Adrenal gland (tissue), 12 donors: ENCODE results near the gene CAMTA1. TPM values are rescaled to one million over a fixed set of nuclear protein-coding genes. Genes with fewer than 3 reads are reported as not detected.

Experiments
- DNase-seq, 7 donors: peaks; one replicate each; pipeline ENCODE4 v3.0.0-alpha.2; 2019 to 2020
- H3K27ac ChIP-seq, 5 donors: fragments of 200-600 bp; sonication (generic) in 4 of 5; 1 replicate in 3 of 5; 2 replicates in 2 of 5; pipeline versions ENCODE4 v1.5.1 to v1.8.0; 2016 to 2020; ENCODE audit warnings: mild to moderate bottlenecking in 1 of 5
- H3K27me3 ChIP-seq: fragments of 200-600 bp; 2 replicates; pipeline ENCODE4 v1.8.0; 2021
- H3K36me3 ChIP-seq, 2 donors: fragments of 200-600 bp; replicated peaks in 1 of 2; 1 replicate in 1 of 2; 2 replicates in 1 of 2; pipeline versions ENCODE4 v1.5.1 to v1.8.0; 2018 to 2022
- H3K4me1 ChIP-seq, 2 donors: fragments of 200-600 bp; replicated peaks in 1 of 2; 1 replicate in 1 of 2; 2 replicates in 1 of 2; pipeline versions ENCODE4 v1.5.1 to v1.8.0; 2018 to 2021
- H3K4me3 ChIP-seq, 4 donors: fragments of 200-600 bp; sonication (generic) in 3 of 4; one replicate each; pipeline ENCODE4 v1.5.1; 2016 to 2018
- H3K9me3 ChIP-seq, 3 donors: fragments of 200-600 bp; sonication (generic) in 1 of 3; replicated peaks in 1 of 3; 1 replicate in 2 of 3; 2 replicates in 1 of 3; pipeline versions ENCODE4 v1.5.1 to v1.8.0; 2016 to 2021
- CTCF ChIP-seq, 6 experiments: fragments of 450-650 bp in 4 of 6; fragments of 200-600 bp in 2 of 6; sonication (generic) in 1 of 6; IDR thresholded peaks; 1 replicate in 5 of 6; 2 replicates in 1 of 6; pipeline versions ENCODE4 v1.5.1 to v1.8.0; 2016 to 2021; ENCODE audit warnings: antibody characterized with exemption in 6 of 6, mild to moderate bottlenecking in 2 of 6, moderate library complexity in 1 of 6
- POLR2A ChIP-seq, 2 donors: fragments of 450-650 bp; IDR thresholded peaks; one replicate each; pipeline ENCODE4 v1.6.1; 2017; ENCODE audit warnings: antibody characterized with exemption in 2 of 2, mild to moderate bottlenecking in 2 of 2, moderate library complexity in 1 of 2
- WGBS, 4 donors: extraction: QIAGEN DNeasy Blood & Tissue Kit in 2 of 4; methylation state at CpG; one replicate each; pipeline versions ENCODE4 v1.1.5 to v1.1.7; 2013 to 2017; 5-methylcytosine and 5-hydroxymethylcytosine counted together
- intact Hi-C, 2 donors: fragments of 100-400 bp; cut with DNase I; formaldehyde crosslinking; loops; one replicate each; pipeline versions ENCODE4 v1.14.1 to v1.15.0; 2022 to 2023
- polyA plus RNA-seq, 3 donors: library from polyadenylated mRNA; stranded (reverse); fragments of 200-250 nt in 2 of 3; fragments of 350-450 nt in 1 of 3; fragmentation: Illumina TruSeq in 1 of 3; extraction: RNeasy Lipid Tissue Mini Kit (QIAGEN cat#74804) in 1 of 3; gene quantifications; one replicate each; pipeline ENCODE4 v1.2.3, GENCODE V29; 2013 to 2014
- total RNA-seq, 9 donors: library from RNA; depleted of rRNA in 4 of 9; stranded (reverse); fragments of >200 nt in 4 of 9; fragments of 120-200 nt in 1 of 9; fragmentation: NEBNext Ultra II Directional in 1 of 9; extraction: Animal tissue kit (Norgen Biotek cat#: 25700) in 1 of 9; gene quantifications; one replicate each; pipeline versions ENCODE4 v1.1.0 to v1.2.4, GENCODE V29; 2013 to 2023
- donor health status: healthy with polysubstance abuse.
- donor health status: Bipolar disorder and iron deficiency.
- donor health status: DM: yes; HTN: yes; CAD: no.
- donor health status: DM: no; HTN: no; CAD: no.
- donor health status: DM: no; HTN: no; CAD: no.
- donor health status: DM: yes; HTN: yes; CAD: no.

Gene CAMTA1
- total and polyA plus RNA-seq, 12 donors, result 62.9 to 141 (median 96.9) TPM

DNA sequence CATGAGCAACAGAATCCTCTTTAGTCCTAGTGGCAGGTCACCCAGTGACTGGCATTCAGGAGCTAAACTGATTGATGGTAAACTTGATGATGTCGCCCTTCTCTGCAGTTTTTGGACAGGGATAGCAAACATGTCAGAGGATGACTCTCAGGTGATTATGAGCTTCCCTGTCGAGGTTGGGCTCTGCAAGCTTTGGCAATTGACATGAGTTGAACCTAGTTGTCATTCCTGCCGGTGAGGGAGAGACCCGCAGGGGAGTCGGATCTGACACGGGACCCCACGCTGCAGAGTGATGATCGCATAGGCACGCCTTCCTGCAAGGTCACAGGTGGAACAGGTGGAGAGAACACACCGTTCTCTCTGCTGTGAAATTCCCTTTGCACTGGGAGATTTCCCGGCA, 547.8 kb downstream of the CAMTA1 start:
- DNase-seq, result peak in 1 of 7 donors; percentile 31

DNA sequence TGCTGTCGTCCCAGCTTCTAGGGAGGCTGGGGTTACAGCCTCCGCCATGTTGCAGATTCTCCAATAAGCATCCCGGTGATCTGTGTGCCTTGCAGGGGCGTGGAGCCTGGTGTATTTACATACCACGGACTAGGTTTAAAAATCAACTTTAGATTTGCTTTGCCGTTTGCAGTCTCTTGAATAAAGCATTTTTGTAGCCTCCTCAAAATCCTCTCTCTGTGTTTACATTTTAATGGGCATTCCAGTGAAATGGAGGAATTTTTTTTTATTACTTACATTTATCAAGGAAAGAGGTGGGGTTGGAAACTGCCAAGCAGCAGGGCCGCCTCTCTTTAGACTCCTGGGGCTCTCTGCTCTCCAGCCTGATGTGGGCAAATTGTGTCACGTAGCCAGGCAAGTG, 548.4 kb downstream of the CAMTA1 start:
- DNase-seq, result no peak
- H3K4me3 ChIP-seq, result no peak overlapping the region
- WGBS, 4 donors, result 84 to 89% (median 85%) methylated on average over 8 of the region's 8 CpGs
- H3K4me1 ChIP-seq, result no peaks in the 10 kb centered on the region
- no peak for TF ChIP-seq CTCF (IDR thresholded peaks at IDR 0.05)
- no peak for TF ChIP-seq POLR2A (IDR thresholded peaks at IDR 0.05)
- H3K36me3 ChIP-seq, result no peaks in the 10 kb centered on the region
- H3K9me3 ChIP-seq, result no peaks in the 10 kb centered on the region
- H3K27ac ChIP-seq, result no peak overlapping the region
- intact Hi-C loops, result no loop called here
- H3K27me3 ChIP-seq, result peaks cover 8% of the 10 kb centered on the region

More for the DNA sequence above, 547.8 kb downstream of the CAMTA1 start:
- WGBS, 4 donors, result 71 to 100% (median 88%) methylated on average over 1 to 11 of the region's 11 CpGs
- intact Hi-C loops, result no loop called here
- Histone ChIP-seq H3K36me3 (no peaks in the 10 kb centered on the region), H3K27ac (no peak overlapping the region), H3K4me1 (no peaks in the 10 kb centered on the region), H3K27me3 (peaks cover 8% of the 10 kb centered on the region), H3K9me3 (no peaks in the 10 kb centered on the region), H3K4me3 (no peak overlapping the region)
- TF ChIP-seq CTCF (IDR thresholded peaks at IDR 0.05) (no peak), POLR2A (IDR thresholded peaks at IDR 0.05) (no peak)

DNA sequence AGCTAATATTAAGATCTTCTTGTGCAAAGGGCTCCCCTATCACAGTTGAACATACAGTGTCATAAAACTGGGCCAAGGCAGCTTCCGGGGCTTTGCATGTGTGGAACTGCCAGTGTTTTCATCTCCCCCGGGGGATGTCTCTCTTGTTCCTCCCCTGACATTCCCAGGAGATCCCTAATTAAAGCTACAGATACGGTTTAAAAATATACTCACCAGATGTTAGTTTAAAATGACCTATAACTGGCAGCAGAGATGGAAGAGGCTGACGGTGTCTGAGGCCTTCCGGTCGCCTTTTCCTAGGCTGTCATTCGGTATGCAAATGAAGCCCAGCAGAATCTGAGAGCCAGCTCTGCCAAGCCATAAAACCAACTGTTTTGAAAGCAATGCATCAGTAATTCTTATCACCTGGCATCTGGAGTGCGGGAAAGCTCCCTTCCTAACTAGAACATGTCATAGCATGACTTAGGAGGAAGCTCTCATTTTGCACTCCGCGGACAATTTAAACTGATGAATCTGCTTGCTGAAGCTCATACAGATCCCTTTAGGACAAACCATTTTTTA, 549.3 kb downstream of the CAMTA1 start:
- intact Hi-C loops, result no loop called here
- peak in 1 of 7 donors; percentile 61 for DNase-seq
- peak overlapping the region in 1 of 5 donors; percentile 38 for H3K27ac ChIP-seq

GRCh38 chr1:7335224-7335879, 550.1 kb downstream of the CAMTA1 start:
- Histone ChIP-seq H3K36me3 (no peaks in the 10 kb centered on the region), H3K27ac (no peak overlapping the region), H3K4me3 (no peak overlapping the region), H3K4me1 (no peaks in the 10 kb centered on the region), H3K27me3 (peaks cover 6% of the 10 kb centered on the region), H3K9me3 (no peaks in the 10 kb centered on the region)
- intact Hi-C loops, result no loop called here
- DNase-seq, result no peak
- WGBS, 4 donors, result 64 to 76% (median 65%) methylated on average over 8 to 13 of the region's 13 CpGs
- no peak for TF ChIP-seq CTCF (IDR thresholded peaks at IDR 0.05)
- TF ChIP-seq POLR2A (IDR thresholded peaks at IDR 0.05), result no peak

More for the DNA sequence above, 549.3 kb downstream of the CAMTA1 start:
- no peak overlapping the region for H3K4me3 ChIP-seq
- H3K27me3 ChIP-seq, result peaks cover 8% of the 10 kb centered on the region
- no peak for TF ChIP-seq CTCF (IDR thresholded peaks at IDR 0.05)
- no peak for TF ChIP-seq POLR2A (IDR thresholded peaks at IDR 0.05)
- no peaks in the 10 kb centered on the region for H3K9me3 ChIP-seq
- H3K4me1 ChIP-seq, result no peaks in the 10 kb centered on the region
- H3K36me3 ChIP-seq, result no peaks in the 10 kb centered on the region
- WGBS, 4 donors, result 55 to 56% (median 55%) methylated on average over 10 of the region's 10 CpGs
